GM15510 (cell line): ENCODE results near the gene GALNTL6.

ENCODE experiments used
- POLR2A ChIP-seq: IDR thresholded peaks from 3 replicates; pipeline ENCODE4 v1.6.1; 2011; ENCODE audit warnings: borderline replicate concordance; ENCODE audit not compliant: insufficient read length; ENCODE audit errors: extremely low read depth

Gene GALNTL6

DNA sequence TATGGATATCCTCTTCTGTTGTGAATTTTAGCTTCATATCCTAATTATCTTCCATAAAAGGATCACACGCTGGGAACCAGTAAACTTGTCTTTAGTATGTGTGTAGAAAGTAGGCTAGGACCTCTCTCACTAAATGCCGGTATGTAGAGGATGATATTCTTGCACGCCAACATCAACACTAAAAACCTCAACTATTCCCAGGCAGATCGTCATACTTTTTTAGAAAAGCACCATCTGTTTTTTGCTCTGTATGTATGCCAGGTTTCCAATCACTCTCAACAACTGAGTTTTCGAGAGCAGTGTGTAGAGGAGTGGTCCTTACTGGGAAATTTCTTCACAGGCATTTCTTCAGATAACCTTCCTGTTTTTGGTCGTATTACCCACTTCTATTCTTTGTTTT, 283.6 kb downstream of the GALNTL6 start:
- TF ChIP-seq POLR2A, result no peak

DNA sequence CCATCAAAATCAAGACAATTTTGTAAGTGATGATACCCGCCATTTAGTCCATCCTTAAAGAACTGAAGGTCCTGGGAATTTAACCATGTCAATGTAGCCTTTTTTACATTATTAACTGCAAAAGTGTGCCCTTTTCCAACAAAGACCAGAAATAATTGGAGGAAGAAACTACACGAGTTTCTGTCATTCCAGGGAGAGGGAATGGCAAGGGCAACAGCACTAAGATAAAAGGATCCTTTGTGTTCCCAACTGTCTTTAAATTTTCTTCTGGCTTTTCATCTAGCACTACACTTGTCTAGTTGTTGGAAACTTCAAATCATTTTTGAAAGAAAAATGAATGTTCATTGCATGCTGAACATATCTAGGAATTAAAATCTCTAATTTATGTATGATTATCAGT, 286.2 kb downstream of the GALNTL6 start:
- no peak for TF ChIP-seq POLR2A

DNA sequence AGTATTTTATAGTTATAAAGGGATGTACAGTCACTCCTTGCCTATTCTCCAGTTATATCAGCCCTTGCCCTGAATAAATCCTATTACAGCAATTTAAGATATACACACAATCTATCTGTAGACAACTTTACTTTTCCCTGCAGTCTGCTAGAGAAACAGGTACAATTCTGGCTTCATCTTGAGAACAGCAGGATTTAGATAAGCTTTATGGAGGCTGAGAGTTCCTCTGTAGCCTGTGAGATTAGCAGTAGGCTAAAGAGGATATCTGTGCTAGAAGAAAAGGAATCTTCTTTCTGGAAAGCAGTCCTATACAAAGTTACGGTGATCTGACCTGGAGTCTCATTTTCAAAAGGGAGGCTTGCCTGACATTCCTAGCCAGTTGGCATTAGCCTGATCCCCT, 290.3 kb downstream of the GALNTL6 start:
- TF ChIP-seq POLR2A, result no peak

DNA sequence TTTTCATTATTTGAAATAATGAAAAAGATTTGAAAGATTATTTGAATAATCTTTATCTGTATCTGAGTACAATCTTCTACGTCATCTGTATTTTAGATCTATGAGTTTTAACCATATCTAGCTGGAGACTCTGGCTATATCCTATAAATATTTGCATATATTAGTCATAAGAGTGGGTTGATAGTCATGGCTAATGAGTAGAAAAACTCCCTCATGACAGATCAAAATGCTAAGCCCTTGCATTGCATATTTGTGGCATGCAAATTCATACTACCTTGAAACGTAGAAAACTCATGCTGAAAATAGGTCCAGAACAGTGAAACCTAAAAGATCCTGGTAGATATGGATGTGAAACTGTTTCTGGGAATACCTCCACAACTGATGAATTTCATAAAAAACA, 291.3 kb downstream of the GALNTL6 start:
- no peak for TF ChIP-seq POLR2A

DNA sequence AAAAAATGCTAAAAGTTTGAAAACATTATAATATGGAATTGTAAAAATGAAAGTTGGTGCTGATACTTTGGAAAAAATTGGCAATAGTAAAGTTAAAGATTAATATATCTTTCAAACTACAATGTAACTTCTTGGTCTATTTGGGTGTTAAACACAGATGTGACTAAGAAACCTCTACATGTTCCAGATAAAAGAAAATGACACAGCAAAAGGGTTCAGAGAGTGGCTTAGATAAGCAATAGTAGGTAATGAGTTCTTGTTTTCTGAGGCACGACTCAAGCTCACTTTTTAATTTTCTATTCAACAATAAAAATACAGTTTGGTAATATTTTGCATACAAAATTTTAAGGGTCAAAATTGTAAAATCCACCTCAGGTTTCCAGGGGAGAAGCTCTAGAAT, 292.7 kb downstream of the GALNTL6 start:
- TF ChIP-seq POLR2A, result no peak

DNA sequence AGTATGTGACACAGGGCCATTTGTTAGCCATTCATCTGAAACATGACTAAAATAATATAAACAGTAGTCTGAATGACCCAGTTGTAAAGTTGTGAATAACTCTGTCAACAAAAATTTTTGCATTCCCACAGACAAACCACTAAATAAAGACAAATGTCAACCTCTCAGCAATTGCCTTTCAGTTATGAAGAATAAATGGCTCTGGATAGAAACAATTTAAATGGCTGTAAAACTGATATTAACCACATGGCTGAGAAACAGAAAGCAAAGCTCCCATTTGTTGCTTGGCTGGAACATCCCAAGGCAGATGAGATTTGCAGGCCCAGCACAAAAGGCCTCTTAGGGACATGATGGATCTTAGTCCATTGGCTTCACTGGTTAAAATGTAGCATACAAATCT, 296.3 kb downstream of the GALNTL6 start:
- TF ChIP-seq POLR2A, result no peak

DNA sequence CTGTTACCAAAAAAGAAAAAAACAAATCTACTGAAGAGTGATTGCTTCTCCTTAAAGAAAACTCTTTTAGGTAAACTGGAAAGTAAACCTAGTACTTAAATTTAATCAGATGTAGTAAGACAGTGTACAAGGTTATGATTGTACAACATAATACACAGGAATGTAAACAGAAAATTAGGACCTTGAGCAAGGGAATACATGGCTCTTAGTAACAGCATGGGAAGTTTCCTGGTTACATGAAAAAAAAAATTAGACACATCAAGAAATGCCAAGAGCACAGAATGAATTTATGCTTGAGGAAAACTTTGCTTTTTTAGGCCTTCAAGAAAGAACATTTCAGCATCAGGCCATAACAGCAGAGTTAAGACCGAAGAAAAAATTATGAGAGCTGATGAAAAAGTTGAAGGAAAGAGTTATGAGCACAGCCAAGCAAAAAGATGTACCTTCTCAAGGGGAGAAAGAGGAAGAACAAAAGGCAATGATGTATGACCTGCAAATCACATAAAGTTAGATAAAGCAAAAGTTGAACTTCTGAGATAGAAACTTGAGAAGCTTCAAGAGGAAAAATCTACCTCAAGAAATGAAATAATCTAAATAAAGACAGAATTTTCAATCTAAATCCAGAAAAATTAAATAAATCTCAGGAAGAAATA, 311.6 kb downstream of the GALNTL6 start:
- no peak for TF ChIP-seq POLR2A

DNA sequence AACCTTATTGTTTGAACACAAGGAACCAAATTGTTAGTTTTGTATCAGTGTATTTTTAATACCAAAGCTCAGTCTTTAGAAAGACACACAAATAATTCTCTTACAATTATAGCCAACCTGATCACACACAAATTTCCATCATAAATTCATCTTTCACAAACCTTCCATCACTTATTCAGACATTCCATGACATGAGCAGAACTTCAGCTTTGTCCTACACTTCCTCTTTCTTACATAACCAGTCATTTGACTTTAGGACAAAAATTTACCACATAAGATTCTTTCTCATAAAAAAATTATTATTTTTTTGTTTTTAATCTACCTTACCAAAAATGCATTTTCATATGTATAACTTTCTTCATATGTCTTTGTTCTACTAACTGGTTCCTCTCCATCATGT, 312.2 kb downstream of the GALNTL6 start:
- TF ChIP-seq POLR2A, result no peak

DNA sequence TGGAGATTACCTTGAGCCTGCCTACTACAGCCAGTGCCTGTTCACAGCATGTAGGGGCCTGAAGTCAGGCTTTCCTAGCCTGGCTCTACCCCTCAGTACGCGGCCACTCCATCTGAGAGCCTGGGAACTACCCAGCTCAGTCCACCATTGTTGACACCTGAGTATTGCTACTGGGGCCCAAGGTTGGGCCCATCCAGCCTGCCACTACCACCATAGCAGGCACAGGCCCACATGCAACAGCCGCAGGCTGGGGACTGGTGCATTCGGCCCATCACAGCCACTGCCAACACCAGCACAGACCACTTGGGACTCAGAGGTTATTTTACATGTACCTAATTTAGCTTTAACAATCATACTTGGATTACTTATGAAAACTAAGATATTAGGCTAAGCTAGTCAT, 314.0 kb downstream of the GALNTL6 start:
- TF ChIP-seq POLR2A, result no peak

DNA sequence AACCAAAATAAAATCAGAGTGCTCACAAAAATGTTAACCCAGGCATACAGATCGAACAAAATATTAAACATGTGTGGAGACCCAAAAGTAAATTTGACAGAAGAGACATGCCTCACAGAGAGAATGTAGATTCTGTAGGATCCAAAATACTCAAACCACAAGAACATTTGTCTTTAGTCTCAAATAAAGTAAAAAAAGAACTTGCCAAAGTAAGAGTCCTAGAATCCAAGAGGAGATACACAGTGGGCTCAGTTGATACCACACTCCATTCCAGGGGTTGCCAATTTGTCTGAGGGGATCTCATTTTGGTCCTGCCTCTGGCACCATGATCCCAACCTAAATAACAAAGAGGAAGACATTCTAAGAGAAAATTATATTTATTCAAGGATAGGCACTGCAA, 316.4 kb downstream of the GALNTL6 start:
- no peak for TF ChIP-seq POLR2A

DNA sequence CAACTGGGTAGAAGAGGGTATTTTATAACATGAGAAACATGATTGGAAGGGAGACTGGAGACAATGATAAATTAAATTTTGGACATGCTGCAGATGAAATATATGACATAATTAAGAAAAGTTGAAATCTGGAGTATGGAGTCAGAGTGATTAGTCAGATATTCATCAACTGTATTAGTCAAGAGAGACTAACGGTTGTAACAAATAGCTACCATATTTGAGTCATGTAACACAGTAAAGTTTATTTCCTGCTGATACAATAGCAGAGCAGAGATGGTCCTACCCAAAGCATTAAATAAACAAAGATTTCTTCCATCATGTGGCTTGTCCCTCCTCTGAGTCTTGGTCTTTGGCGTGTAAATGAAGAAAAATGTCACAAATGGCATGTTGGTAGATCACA, 321.3 kb downstream of the GALNTL6 start:
- no peak for TF ChIP-seq POLR2A

DNA sequence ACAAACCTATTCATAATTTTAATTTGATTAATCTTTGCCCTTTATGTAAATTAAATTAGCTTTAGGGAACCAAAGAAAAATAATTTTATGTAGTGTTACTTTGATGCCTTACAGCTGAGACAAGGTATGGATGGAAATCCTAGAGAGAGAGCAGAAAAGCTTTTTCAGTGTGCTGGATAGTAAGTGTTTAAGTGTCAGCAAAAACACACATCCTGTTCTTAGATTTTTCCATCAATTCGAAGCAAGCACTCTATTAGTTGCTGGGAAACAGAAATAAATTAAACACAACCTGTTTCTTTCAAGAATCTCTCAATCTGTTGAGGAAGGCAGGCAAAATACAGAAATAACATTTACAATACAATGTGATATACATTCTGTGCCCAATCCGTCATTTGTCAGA, 327.8 kb downstream of the GALNTL6 start:
- TF ChIP-seq POLR2A, result no peak

DNA sequence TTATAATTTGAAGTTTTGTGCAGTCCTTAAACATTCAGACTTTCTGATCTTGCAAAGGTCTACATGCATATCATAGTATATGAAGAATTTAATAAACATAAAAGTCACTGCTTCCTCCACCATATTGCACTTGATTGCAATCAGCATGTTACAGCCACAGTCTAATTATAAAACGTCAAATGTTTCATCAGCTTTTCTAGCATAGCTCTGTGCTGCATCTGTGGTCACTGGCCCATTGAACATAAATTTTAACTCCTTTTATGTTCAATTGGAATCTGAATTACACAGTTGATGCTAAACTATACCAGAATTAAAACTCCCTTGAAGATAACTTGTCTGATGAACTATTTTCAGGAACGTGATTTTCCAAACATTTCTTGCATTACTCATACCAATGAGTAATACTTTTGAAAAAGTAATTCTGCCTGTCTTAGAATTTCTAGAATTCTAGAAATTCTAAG, 329.1 kb downstream of the GALNTL6 start:
- no peak for TF ChIP-seq POLR2A

DNA sequence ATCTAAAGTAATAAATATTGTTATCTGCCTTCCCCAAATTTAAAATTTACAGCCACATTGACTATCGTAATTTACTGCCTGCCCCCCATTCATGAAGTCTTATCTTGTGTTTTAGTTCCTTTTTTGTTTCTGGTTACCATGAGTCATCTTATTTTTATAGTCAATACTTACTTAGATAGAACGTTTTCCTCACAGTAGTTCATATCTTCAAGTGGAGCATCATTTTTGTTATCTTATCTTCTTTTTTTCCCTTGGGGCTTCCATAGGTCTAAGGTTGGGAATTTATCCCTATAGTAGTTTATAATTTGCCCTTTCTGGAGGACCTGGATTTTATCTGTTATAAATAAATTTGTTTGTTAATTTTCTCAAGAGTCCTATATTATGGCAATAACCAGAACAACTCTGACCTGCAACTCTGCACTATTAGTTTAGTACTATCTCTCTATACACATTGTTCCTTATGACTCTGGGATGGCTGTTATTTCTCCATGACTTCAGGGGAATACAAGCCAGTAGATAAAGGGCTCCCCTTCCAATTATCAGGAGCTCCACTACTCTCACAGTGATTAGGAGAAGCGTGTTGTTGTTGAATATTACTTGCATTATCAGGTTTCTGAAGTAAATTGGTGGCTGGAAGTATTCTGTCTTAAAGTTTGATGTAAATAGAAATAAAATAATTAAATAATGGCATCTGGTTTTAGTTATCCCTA, 330.6 kb downstream of the GALNTL6 start:
- no peak for TF ChIP-seq POLR2A

DNA sequence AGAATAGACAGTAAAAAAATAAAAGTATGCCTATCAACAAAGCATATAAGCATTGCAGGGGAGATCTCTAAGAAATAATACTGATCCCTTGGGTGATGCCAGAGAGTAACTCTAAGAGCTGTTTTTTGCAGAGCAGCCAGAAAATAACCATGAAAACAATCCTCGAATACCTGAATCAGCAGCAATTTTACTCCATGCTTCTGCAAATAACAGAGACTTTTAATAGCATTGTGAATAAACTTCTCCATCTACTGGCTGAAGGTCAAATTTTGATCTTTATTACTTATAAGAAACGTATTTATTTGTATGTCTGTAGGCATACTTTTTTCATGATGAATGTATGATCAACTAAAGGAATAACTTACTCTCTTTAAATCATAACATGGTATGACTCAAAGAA, 334.5 kb downstream of the GALNTL6 start:
- TF ChIP-seq POLR2A, result no peak

DNA sequence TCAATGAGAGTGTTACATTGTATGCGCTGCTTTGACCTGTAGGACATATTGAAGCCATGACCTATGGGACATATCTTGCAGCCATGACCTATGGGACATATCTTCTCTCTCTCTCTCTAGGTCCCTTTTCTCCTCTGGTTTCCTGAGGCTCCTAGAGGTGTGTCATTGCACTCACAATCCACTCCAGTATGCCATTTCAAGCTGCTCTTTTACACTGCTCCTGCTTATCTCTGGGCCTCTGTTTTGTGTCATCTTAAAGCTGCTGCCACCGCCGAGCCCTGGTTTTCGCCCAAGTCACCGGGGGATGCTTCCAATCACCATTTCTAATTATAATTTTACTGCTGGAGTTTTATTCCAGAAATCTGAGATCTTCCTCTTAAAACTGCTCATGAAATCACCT, 336.1 kb downstream of the GALNTL6 start:
- no peak for TF ChIP-seq POLR2A
